Osteocyte (in vitro differentiated cells): ENCODE data around the gene HBA2. TPM values are rescaled to one million over a fixed set of nuclear protein-coding genes. Genes with fewer than 3 reads are reported as not detected.

Source experiments
- DNase-seq: peaks from one replicate; pipeline ENCODE4 v3.0.0; 2021; ENCODE audit warnings: mixed read lengths; ENCODE audit not compliant: unreplicated experiment; ENCODE audit errors: extremely low spot score
- H3K27ac Mint-ChIP-seq: one replicate; pipeline ENCODE4 v1.8.0; 2021; ENCODE audit warnings: mild to moderate bottlenecking, mixed read lengths; ENCODE audit not compliant: unreplicated experiment
- H3K27me3 Mint-ChIP-seq: one replicate; pipeline ENCODE4 v1.8.0; 2021; ENCODE audit warnings: mixed read lengths; ENCODE audit not compliant: unreplicated experiment
- H3K36me3 Mint-ChIP-seq: one replicate; pipeline ENCODE4 v1.8.0; 2021; ENCODE audit warnings: mixed read lengths; ENCODE audit not compliant: unreplicated experiment
- H3K4me1 Mint-ChIP-seq: one replicate; pipeline ENCODE4 v1.8.0; 2021; ENCODE audit warnings: mixed read lengths; ENCODE audit not compliant: unreplicated experiment
- H3K4me3 Mint-ChIP-seq: one replicate; pipeline ENCODE4 v1.8.0; 2021; ENCODE audit warnings: mild to moderate bottlenecking, moderate library complexity, mixed read lengths; ENCODE audit not compliant: unreplicated experiment
- H3K9me3 Mint-ChIP-seq: one replicate; pipeline ENCODE4 v1.8.0; 2021; ENCODE audit warnings: mixed read lengths; ENCODE audit not compliant: unreplicated experiment
- CTCF ChIP-seq: fragments of 200-600 bp; sonication (generic); IDR thresholded peaks from 2 replicates; pipeline ENCODE4 v1.5.0; 2021; ENCODE audit warnings: antibody characterized with exemption, mild to moderate bottlenecking, moderate library complexity
- total RNA-seq: library from RNA; stranded (reverse); gene quantifications from 2 replicates; pipeline ENCODE4 v1.2.1, GENCODE V29; 2021

The HBA2 gene
- total RNA-seq, 1 donor from 2014 or later = not detected

GRCh38 chr16:212999-213398 is 40.3 kb downstream of the HBA2 start:
- no peaks in the 10 kb centered on the region for H3K9me3 Mint-ChIP-seq
- no peak for DNase-seq
- no peaks in the 10 kb centered on the region for H3K4me1 Mint-ChIP-seq
- no peaks in the 10 kb centered on the region for H3K27me3 Mint-ChIP-seq
- no peak overlapping the region for H3K4me3 Mint-ChIP-seq
- H3K27ac Mint-ChIP-seq = no peak overlapping the region
- TF ChIP-seq CTCF = no peak
- H3K36me3 Mint-ChIP-seq = peaks cover 25% of the 10 kb centered on the region

- H3K36me3 Mint-ChIP-seq = peaks cover 23% of the 10 kb centered on the region
- no peak overlapping the region for H3K27ac Mint-ChIP-seq
- no peak for DNase-seq
- no peaks in the 10 kb centered on the region for H3K9me3 Mint-ChIP-seq
- no peaks in the 10 kb centered on the region for H3K27me3 Mint-ChIP-seq
- no peak for TF ChIP-seq CTCF
- no peak overlapping the region for H3K4me3 Mint-ChIP-seq
- no peaks in the 10 kb centered on the region for H3K4me1 Mint-ChIP-seq
Observed at GRCh38 chr16:220021-220420, 47.3 kb downstream of the HBA2 start.

Other genes starting within 250 kb of the HBA2 start
- gene POLR3K, start 119.3 kb upstream of the HBA2 start, total RNA-seq = 9.9 and 10.3 TPM in 2 replicates
- gene SNRNP25, start 119.0 kb upstream of the HBA2 start, total RNA-seq = 28.6 and 30.4 TPM in 2 replicates
- 56.8 and 57.6 TPM in 2 replicates for gene RHBDF1, start 100.2 kb upstream of the HBA2 start, total RNA-seq
- 65.9 and 71.6 TPM in 2 replicates for gene MPG, start 94.7 kb upstream of the HBA2 start, total RNA-seq
- 45.1 and 45.3 TPM in 2 replicates for gene NPRL3, start 34.2 kb upstream of the HBA2 start, total RNA-seq
- not detected in 2 replicates for gene HBZ, start 20.2 kb upstream of the HBA2 start, total RNA-seq
- not detected in 2 replicates for gene HBM, start 6.9 kb upstream of the HBA2 start, total RNA-seq
- not detected in 2 replicates for gene HBA1, start 3.8 kb downstream of the HBA2 start, total RNA-seq
- gene HBQ1, start 7.6 kb downstream of the HBA2 start, total RNA-seq = not detected in 2 replicates
- 103 and 104 TPM in 2 replicates for gene LUC7L, start 56.6 kb downstream of the HBA2 start, total RNA-seq
- 171 and 185 TPM in 2 replicates for gene FAM234A, start 61.9 kb downstream of the HBA2 start, total RNA-seq
- 6.2 and 9.5 TPM in 2 replicates for gene RGS11, start 103.1 kb downstream of the HBA2 start, total RNA-seq
- 0.54 TPM in 1 of 2 replicates, not detected in the other for gene ARHGDIG, start 107.7 kb downstream of the HBA2 start, total RNA-seq
- gene PDIA2, start 110.3 kb downstream of the HBA2 start, total RNA-seq = not detected in 2 replicates
- 31.5 and 33.0 TPM in 2 replicates for gene AXIN1, start 179.8 kb downstream of the HBA2 start, total RNA-seq
- 71.7 and 74.3 TPM in 2 replicates for gene MRPL28, start 197.7 kb downstream of the HBA2 start, total RNA-seq
- 59.3 and 61.6 TPM in 2 replicates for gene PGAP6, start 209.1 kb downstream of the HBA2 start, total RNA-seq
- 148 and 157 TPM in 2 replicates for gene NME4, start 224.3 kb downstream of the HBA2 start, total RNA-seq
- 23.4 and 23.9 TPM in 2 replicates for gene DECR2, start 229.0 kb downstream of the HBA2 start, total RNA-seq